ENCODE measurements around the gene SWAP70.
"Not testable (repeated sequence)": the region's sequence is repeated elsewhere in the genome, so short reads cannot be mapped to it uniquely, and the experiment has no call there.

The SWAP70 gene

GRCh38 chr11:9705361-9705760, 41.5 kb downstream of the SWAP70 start:
- H3K79me2 ChIP-seq (ENCODE audit: control insufficient read depth, insufficient read depth, low read length, unreplicated experiment): peaks cover 54% of the 10 kb centered on the region
- H2AFZ ChIP-seq (ENCODE audit: low read length, unreplicated experiment); H3K36me3 ChIP-seq (ENCODE audit: insufficient read depth, low read length): not testable (repeated sequence)

DNA sequence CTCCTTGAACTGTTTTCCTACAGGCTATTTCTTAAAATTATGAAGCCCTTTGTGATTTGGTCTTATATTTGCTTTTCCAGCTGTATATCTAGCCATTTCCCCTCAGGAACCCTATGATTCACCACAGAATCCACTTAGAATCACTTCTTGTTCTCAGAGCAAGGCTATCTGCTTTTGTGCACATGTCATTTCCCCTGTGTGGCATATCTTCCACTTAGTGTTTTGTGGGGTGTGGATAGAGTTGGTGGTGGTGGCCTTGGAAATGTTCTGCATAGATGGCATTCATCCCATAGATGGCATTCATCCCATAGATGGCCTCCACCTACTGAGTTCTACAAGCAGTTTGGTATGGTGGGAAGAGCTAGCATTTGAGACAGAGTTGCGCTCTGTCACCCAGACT, 44.7 kb downstream of the SWAP70 start:
- peaks cover 45% of the 10 kb centered on the region for H3K79me2 ChIP-seq (ENCODE audit: control insufficient read depth, insufficient read depth, low read length, unreplicated experiment)
- peaks cover 3% of the 10 kb centered on the region; the same call in 1 of the 2 replicates for H3K36me3 ChIP-seq (ENCODE audit: insufficient read depth, low read length)
- H3K27ac ChIP-seq (ENCODE audit: low read depth, low read length): no peak overlapping the region
- H3K4me1 ChIP-seq (ENCODE audit: control insufficient read depth, insufficient read depth, low read length, unreplicated experiment): peaks cover 9% of the 10 kb centered on the region
- H3K4me3 ChIP-seq (ENCODE audit: low read depth, low read length): no peak overlapping the region
- no peaks in the 10 kb centered on the region for H3K27me3 ChIP-seq (ENCODE audit: insufficient read depth, low read length)
- H2AFZ ChIP-seq (ENCODE audit: low read length, unreplicated experiment): no peak overlapping the region

More at GRCh38 chr11:9705361-9705760, 41.5 kb downstream of the SWAP70 start:
- H3K27me3 ChIP-seq (ENCODE audit: insufficient read depth, low read length); H3K27ac ChIP-seq (ENCODE audit: low read depth, low read length); H3K4me3 ChIP-seq (ENCODE audit: low read depth, low read length): not testable (repeated sequence)
- H3K4me1 ChIP-seq (ENCODE audit: control insufficient read depth, insufficient read depth, low read length, unreplicated experiment): peaks cover 18% of the 10 kb centered on the region

GRCh38 chr11:9710223-9710622, 46.3 kb downstream of the SWAP70 start:
- peaks cover 35% of the 10 kb centered on the region for H3K79me2 ChIP-seq (ENCODE audit: control insufficient read depth, insufficient read depth, low read length, unreplicated experiment)
- no peak overlapping the region for H3K4me3 ChIP-seq (ENCODE audit: low read depth, low read length)
- no peaks in the 10 kb centered on the region for H3K27me3 ChIP-seq (ENCODE audit: insufficient read depth, low read length)
- H3K4me1 ChIP-seq (ENCODE audit: control insufficient read depth, insufficient read depth, low read length, unreplicated experiment): peaks cover 11% of the 10 kb centered on the region
- H3K36me3 ChIP-seq (ENCODE audit: insufficient read depth, low read length): no peaks in the 10 kb centered on the region
- H3K27ac ChIP-seq (ENCODE audit: low read depth, low read length): no peak overlapping the region
- H2AFZ ChIP-seq (ENCODE audit: low read length, unreplicated experiment): no peak overlapping the region

- H3K27ac ChIP-seq (ENCODE audit: low read depth, low read length): no peak overlapping the region
- no peaks in the 10 kb centered on the region for H3K27me3 ChIP-seq (ENCODE audit: insufficient read depth, low read length)
- H2AFZ ChIP-seq (ENCODE audit: low read length, unreplicated experiment): no peak overlapping the region
- H3K4me1 ChIP-seq (ENCODE audit: control insufficient read depth, insufficient read depth, low read length, unreplicated experiment): peaks cover 11% of the 10 kb centered on the region
- peaks cover 3% of the 10 kb centered on the region; the same call in 1 of the 2 replicates for H3K36me3 ChIP-seq (ENCODE audit: insufficient read depth, low read length)
- no peak overlapping the region for H3K4me3 ChIP-seq (ENCODE audit: low read depth, low read length)
- peaks cover 35% of the 10 kb centered on the region for H3K79me2 ChIP-seq (ENCODE audit: control insufficient read depth, insufficient read depth, low read length, unreplicated experiment)
These were observed 47.0 kb downstream of the SWAP70 start for GRCh38 chr11:9710852-9711251.

GRCh38 chr11:9711454-9712307, 47.8 kb downstream of the SWAP70 start:
- no peak overlapping the region for H3K4me3 ChIP-seq (ENCODE audit: low read depth, low read length)
- peaks cover 31% of the 10 kb centered on the region for H3K79me2 ChIP-seq (ENCODE audit: control insufficient read depth, insufficient read depth, low read length, unreplicated experiment)
- peaks cover 18% of the 10 kb centered on the region for H3K4me1 ChIP-seq (ENCODE audit: control insufficient read depth, insufficient read depth, low read length, unreplicated experiment)
- H3K27ac ChIP-seq (ENCODE audit: low read depth, low read length): no peak overlapping the region
- peaks cover 8% of the 10 kb centered on the region; the same call in 1 of the 2 replicates for H3K36me3 ChIP-seq (ENCODE audit: insufficient read depth, low read length)
- H3K27me3 ChIP-seq (ENCODE audit: insufficient read depth, low read length): no peaks in the 10 kb centered on the region
- H2AFZ ChIP-seq (ENCODE audit: low read length, unreplicated experiment): no peak overlapping the region

DNA sequence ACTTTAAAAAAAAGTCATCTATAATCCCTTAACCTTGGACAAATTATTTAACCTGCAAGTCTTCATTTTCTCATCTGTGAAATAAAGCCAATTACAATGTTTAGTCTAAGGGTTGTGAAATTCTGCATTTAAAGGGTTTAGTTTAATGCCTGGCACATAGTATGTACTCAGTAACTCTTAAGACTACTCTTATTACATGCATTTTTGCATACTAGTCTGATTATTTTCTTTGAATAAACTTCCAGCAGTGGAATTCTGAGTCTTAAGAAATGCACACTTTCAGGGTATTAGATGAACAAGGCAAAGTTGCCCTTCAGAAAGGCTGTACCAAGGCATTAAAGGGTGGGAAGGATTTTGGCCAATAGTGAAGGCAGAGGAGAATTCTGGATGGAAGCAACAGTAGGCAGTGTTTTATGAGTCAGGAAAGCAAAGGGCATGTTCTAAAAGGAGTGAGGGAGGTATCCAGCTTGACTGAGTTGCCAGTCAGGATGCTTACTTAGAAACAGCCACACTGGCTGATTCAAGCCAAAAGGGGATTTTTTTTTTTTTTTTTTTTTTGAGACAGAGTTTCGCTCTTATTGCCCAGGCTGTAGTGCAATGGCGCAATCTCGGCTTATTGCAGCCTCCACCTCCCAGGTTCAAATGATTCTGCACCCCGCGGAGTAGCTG, 50.5 kb downstream of the SWAP70 start:
- Histone ChIP-seq H3K4me1 (ENCODE audit: control insufficient read depth, insufficient read depth, low read length, unreplicated experiment) (peaks cover 27% of the 10 kb centered on the region), H3K27me3 (ENCODE audit: insufficient read depth, low read length) (no peaks in the 10 kb centered on the region), H3K27ac (ENCODE audit: low read depth, low read length) (no peak overlapping the region), H3K36me3 (ENCODE audit: insufficient read depth, low read length) (peaks cover 8% of the 10 kb centered on the region; the same call in 1 of the 2 replicates), H3K4me3 (ENCODE audit: low read depth, low read length) (no peak overlapping the region), H2AFZ (ENCODE audit: low read length, unreplicated experiment) (no peak overlapping the region), H3K79me2 (ENCODE audit: control insufficient read depth, insufficient read depth, low read length, unreplicated experiment) (peaks cover 27% of the 10 kb centered on the region)

GRCh38 chr11:9716275-9717039, 52.6 kb downstream of the SWAP70 start:
- H3K36me3 ChIP-seq (ENCODE audit: insufficient read depth, low read length): peaks cover 8% of the 10 kb centered on the region; the same call in 1 of the 2 replicates
- peak overlapping the region; percentile 83 for H3K27ac ChIP-seq (ENCODE audit: low read depth, low read length)
- no peak overlapping the region for H3K4me3 ChIP-seq (ENCODE audit: low read depth, low read length)
- peaks cover 15% of the 10 kb centered on the region for H3K79me2 ChIP-seq (ENCODE audit: control insufficient read depth, insufficient read depth, low read length, unreplicated experiment)
- peaks cover 37% of the 10 kb centered on the region for H3K4me1 ChIP-seq (ENCODE audit: control insufficient read depth, insufficient read depth, low read length, unreplicated experiment)
- H3K27me3 ChIP-seq (ENCODE audit: insufficient read depth, low read length): no peaks in the 10 kb centered on the region
- peak overlapping the region; percentile 88 for H2AFZ ChIP-seq (ENCODE audit: low read length, unreplicated experiment)

DNA sequence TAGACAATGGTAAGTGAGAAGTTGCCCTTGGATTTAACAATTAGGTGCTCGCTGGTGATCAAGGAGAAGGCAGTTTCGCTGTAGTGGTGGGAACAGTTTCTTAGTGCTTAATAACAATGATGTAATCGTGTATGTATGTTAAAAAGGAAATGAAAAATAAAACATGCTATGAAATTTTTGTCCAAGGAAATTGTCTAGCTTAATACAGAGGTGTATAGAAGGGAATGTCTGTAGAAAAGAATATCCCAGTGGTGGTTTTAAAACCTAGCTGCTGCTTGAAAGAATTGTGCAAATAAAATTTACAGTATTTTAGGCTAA, 53.1 kb downstream of the SWAP70 start:
- H3K79me2 ChIP-seq (ENCODE audit: control insufficient read depth, insufficient read depth, low read length, unreplicated experiment): peaks cover 10% of the 10 kb centered on the region
- H3K27me3 ChIP-seq (ENCODE audit: insufficient read depth, low read length): no peaks in the 10 kb centered on the region
- peaks cover 8% of the 10 kb centered on the region; the same call in 1 of the 2 replicates for H3K36me3 ChIP-seq (ENCODE audit: insufficient read depth, low read length)
- no peak overlapping the region for H3K4me3 ChIP-seq (ENCODE audit: low read depth, low read length)
- peak overlapping the region; percentile 83 for H3K27ac ChIP-seq (ENCODE audit: low read depth, low read length)
- H3K4me1 ChIP-seq (ENCODE audit: control insufficient read depth, insufficient read depth, low read length, unreplicated experiment): peaks cover 37% of the 10 kb centered on the region
- no peak overlapping the region for H2AFZ ChIP-seq (ENCODE audit: low read length, unreplicated experiment)

DNA sequence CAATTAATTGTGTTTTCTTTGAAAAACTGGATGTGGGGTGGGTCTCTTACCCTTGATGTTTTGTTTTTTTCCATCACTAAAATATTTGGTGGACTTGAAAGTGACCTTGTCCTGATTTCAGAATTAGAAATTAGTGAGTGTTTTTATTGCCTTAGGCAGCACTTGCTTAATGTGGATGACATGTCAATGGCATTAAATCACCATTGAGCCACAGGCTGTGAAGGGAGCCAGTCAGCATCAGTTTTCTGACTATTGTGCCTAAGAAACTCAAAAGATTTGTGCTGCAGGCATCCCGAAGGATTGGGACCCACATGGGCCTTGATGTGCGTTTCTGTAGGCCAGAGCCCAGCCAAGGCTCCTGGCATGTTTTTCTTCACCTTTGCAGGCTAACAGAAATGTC, 53.8 kb downstream of the SWAP70 start:
- Histone ChIP-seq H3K4me1 (ENCODE audit: control insufficient read depth, insufficient read depth, low read length, unreplicated experiment) (peaks cover 37% of the 10 kb centered on the region), H3K4me3 (ENCODE audit: low read depth, low read length) (no peak overlapping the region), H3K27ac (ENCODE audit: low read depth, low read length) (peak overlapping the region; percentile 18), H3K27me3 (ENCODE audit: insufficient read depth, low read length) (no peaks in the 10 kb centered on the region), H2AFZ (ENCODE audit: low read length, unreplicated experiment) (no peak overlapping the region), H3K36me3 (ENCODE audit: insufficient read depth, low read length) (peaks cover 8% of the 10 kb centered on the region; the same call in 1 of the 2 replicates), H3K79me2 (ENCODE audit: control insufficient read depth, insufficient read depth, low read length, unreplicated experiment) (peaks cover 10% of the 10 kb centered on the region)

DNA sequence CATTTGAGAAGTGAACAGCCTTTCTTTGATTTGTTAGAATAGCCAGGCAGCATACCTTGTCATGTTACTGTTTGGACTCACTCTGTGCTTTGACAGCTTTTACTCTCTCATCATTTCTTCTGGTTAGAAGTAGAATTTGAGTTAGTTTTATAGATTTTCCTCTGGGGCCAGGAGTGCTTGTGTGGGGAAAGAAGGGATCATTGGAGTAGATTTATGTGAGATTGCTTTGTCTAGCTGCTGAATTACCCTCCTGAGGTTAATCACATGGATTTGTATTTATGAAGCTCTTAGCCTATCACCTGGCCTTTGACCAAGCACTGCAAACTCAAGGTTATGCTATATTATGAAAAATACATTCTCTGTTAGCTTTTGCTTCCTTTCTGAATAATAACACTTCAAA, 54.3 kb downstream of the SWAP70 start:
- H3K27ac ChIP-seq (ENCODE audit: low read depth, low read length): peak overlapping the region; percentile 18

More for the DNA sequence above, 54.3 kb downstream of the SWAP70 start:
- H3K4me3 ChIP-seq (ENCODE audit: low read depth, low read length): no peak overlapping the region
- no peak overlapping the region for H2AFZ ChIP-seq (ENCODE audit: low read length, unreplicated experiment)
- H3K36me3 ChIP-seq (ENCODE audit: insufficient read depth, low read length): peaks cover 8% of the 10 kb centered on the region; the same call in 1 of the 2 replicates
- peaks cover 37% of the 10 kb centered on the region for H3K4me1 ChIP-seq (ENCODE audit: control insufficient read depth, insufficient read depth, low read length, unreplicated experiment)
- peaks cover 10% of the 10 kb centered on the region for H3K79me2 ChIP-seq (ENCODE audit: control insufficient read depth, insufficient read depth, low read length, unreplicated experiment)
- no peaks in the 10 kb centered on the region for H3K27me3 ChIP-seq (ENCODE audit: insufficient read depth, low read length)
